Measurements from ENCODE around the gene DCAF11.
A peak's percentile ranks its signal among the peaks of the same experiment; 100 is the strongest.

The DCAF11 gene

DNA sequence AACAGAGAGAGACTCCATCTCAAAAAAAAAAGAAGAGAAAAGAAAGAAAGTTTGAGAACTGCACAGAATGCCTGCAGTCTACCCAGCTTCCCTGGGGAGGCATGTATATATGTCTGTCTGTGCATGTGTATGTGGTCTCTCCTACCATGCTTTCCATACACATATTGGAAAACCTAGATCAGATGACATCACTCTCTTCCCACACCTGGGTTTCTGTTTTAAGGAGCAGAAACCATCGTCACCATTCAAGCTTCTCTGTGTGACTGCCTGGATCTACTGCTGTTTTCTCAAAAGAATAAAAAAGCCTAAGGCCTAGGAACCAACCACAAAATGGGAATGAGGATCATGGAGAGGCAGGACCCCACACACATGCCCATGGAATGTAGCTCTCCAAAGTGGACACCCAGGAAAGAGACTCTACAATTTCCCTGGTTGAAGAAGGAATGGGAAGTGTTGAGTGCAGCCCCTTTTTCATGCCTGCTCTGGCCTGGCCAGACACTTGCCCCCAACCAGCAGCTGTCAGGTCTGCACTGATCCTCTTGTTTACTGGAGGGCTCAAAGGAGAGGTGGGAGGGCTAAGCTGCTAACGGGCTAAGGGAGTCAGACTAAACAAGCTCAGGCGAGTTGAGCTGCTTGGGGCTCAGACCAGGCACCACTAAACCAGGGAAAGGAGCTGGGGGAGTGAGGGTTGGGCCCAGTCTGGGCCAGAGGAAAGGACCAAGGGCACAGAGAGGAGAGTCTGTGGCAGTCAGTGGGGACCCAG, 28.2 kb upstream of the DCAF11 start:
- TF ChIP-seq SPI1 (IDR thresholded peaks at IDR 0.05; ENCODE audit: low read depth, low read length), result no peak
- no peak for TF ChIP-seq POLR2A (IDR thresholded peaks at IDR 0.05; ENCODE audit: low read depth, low read length)
- TF ChIP-seq POU2F2 (IDR thresholded peaks at IDR 0.05; ENCODE audit: low read depth, low read length), result no peak
- no peak for TF ChIP-seq POLR2AphosphoS5 (IDR thresholded peaks at IDR 0.05; ENCODE audit: low read depth, low read length)
- no peak for TF ChIP-seq PAX5 (IDR thresholded peaks at IDR 0.05; ENCODE audit: insufficient read depth, low read length, severe bottlenecking)
- TF ChIP-seq TAF1 (IDR thresholded peaks at IDR 0.05; ENCODE audit: low read depth, low read length), result no peak
- FAIRE-seq (no peak), DNase-seq (ENCODE audit: insufficient read length, low spot score) (no peak)

DNA sequence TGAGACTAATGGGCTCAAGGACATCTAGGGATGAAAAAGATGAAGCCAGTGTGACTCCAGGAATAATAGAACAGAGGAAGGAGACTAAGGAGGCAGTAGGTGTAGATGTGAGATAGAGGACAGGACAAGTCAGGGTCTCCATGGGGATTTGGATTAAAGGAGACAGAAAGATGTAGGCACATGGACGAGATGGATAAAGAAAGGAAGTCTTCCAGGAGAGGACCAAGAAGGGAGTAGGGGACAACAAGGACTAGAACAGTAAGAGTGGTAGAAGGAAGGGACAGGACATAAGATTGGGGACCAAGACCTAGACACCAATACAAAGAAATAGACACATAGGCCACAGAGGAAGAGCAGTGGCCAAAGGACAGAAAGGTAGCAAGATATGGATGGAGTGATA, 27.6 kb upstream of the DCAF11 start:
- DNase-seq (ENCODE audit: insufficient read length, low spot score) (no peak), FAIRE-seq (no peak)
- TF ChIP-seq POLR2AphosphoS5 (IDR thresholded peaks at IDR 0.05; ENCODE audit: low read depth, low read length) (no peak), POU2F2 (IDR thresholded peaks at IDR 0.05; ENCODE audit: low read depth, low read length) (no peak), POLR2A (IDR thresholded peaks at IDR 0.05; ENCODE audit: low read depth, low read length) (no peak), TAF1 (IDR thresholded peaks at IDR 0.05; ENCODE audit: low read depth, low read length) (no peak), SPI1 (IDR thresholded peaks at IDR 0.05; ENCODE audit: low read depth, low read length) (no peak), PAX5 (IDR thresholded peaks at IDR 0.05; ENCODE audit: insufficient read depth, low read length, severe bottlenecking) (no peak)

DNA sequence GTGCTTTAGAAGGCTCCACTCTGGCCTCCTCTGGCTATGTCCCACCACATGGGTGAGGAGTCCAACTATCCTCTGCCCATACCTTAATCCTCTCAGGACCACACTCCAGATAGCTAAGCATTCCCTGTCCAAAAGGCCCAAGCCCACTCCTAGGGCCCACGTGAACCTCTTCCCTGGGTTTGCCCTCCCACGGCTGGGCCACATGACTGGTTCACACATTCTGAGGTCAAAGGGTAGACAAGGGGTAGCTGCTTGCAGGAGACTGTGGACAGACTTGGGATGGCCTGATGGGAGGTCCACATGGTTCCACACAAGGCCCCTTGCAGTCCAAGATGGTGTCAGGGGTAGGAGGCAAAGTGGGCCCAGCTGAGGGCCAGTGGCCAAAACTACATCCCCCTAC, 26.5 kb upstream of the DCAF11 start:
- DNase-seq (ENCODE audit: insufficient read length, low spot score), result no peak
- no peak for FAIRE-seq
- TF ChIP-seq PAX5 (IDR thresholded peaks at IDR 0.05; ENCODE audit: insufficient read depth, low read length, severe bottlenecking) (no peak), POLR2A (IDR thresholded peaks at IDR 0.05; ENCODE audit: low read depth, low read length) (no peak), SPI1 (IDR thresholded peaks at IDR 0.05; ENCODE audit: low read depth, low read length) (no peak), TAF1 (IDR thresholded peaks at IDR 0.05; ENCODE audit: low read depth, low read length) (no peak), POLR2AphosphoS5 (IDR thresholded peaks at IDR 0.05; ENCODE audit: low read depth, low read length) (no peak), POU2F2 (IDR thresholded peaks at IDR 0.05; ENCODE audit: low read depth, low read length) (no peak)

DNA sequence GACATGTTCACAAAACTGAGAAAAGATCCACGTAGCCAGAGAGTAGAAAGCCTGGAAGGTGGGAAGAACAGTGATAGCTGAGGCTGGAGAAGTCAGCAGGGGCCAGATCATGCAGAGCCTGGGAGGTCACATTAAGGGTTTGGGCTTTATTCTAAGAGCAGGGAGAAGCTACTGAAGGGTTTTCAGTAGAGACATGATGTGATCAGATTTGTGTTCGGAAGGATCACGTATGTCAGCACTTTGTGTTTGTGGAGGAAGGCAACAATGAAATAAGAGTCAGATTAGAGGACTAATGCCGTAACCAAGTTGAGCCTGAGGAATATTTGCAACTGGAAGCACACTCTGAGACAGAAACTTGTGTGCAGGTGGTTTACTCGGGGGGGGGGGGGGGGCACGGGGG, 24.7 kb upstream of the DCAF11 start:
- DNase-seq (ENCODE audit: insufficient read length, low spot score) (no peak), FAIRE-seq (no peak)
- TF ChIP-seq PAX5 (IDR thresholded peaks at IDR 0.05; ENCODE audit: insufficient read depth, low read length, severe bottlenecking) (no peak), SPI1 (IDR thresholded peaks at IDR 0.05; ENCODE audit: low read depth, low read length) (no peak), TAF1 (IDR thresholded peaks at IDR 0.05; ENCODE audit: low read depth, low read length) (no peak), POU2F2 (IDR thresholded peaks at IDR 0.05; ENCODE audit: low read depth, low read length) (no peak), POLR2A (IDR thresholded peaks at IDR 0.05; ENCODE audit: low read depth, low read length) (no peak), POLR2AphosphoS5 (IDR thresholded peaks at IDR 0.05; ENCODE audit: low read depth, low read length) (no peak)

DNA sequence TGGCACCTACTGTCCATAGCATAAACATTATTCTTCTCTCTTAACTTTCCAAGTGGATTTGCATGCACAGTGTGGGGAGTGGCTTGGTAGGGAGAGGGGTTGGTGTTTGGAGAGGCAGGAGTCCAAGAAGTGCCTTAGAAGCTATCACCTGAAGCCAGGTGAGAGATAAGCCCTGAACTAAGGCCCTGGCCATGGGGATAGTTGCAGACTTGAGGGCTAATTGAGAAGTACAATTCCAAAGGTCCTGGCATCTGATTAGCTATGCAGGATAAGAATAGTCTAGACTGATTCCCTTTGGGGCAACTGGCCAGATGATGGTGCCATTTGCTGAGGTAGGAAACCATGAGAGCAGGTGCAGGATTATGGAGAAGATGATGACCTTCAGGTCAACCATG, 22.5 kb upstream of the DCAF11 start:
- TF ChIP-seq PAX5 (IDR thresholded peaks at IDR 0.05; ENCODE audit: insufficient read depth, low read length, severe bottlenecking) (no peak), POLR2A (IDR thresholded peaks at IDR 0.05; ENCODE audit: low read depth, low read length) (no peak), SPI1 (IDR thresholded peaks at IDR 0.05; ENCODE audit: low read depth, low read length) (no peak), POU2F2 (IDR thresholded peaks at IDR 0.05; ENCODE audit: low read depth, low read length) (no peak), TAF1 (IDR thresholded peaks at IDR 0.05; ENCODE audit: low read depth, low read length) (no peak), POLR2AphosphoS5 (IDR thresholded peaks at IDR 0.05; ENCODE audit: low read depth, low read length) (no peak)
- DNase-seq (ENCODE audit: insufficient read length, low spot score) (no peak), FAIRE-seq (no peak)

DNA sequence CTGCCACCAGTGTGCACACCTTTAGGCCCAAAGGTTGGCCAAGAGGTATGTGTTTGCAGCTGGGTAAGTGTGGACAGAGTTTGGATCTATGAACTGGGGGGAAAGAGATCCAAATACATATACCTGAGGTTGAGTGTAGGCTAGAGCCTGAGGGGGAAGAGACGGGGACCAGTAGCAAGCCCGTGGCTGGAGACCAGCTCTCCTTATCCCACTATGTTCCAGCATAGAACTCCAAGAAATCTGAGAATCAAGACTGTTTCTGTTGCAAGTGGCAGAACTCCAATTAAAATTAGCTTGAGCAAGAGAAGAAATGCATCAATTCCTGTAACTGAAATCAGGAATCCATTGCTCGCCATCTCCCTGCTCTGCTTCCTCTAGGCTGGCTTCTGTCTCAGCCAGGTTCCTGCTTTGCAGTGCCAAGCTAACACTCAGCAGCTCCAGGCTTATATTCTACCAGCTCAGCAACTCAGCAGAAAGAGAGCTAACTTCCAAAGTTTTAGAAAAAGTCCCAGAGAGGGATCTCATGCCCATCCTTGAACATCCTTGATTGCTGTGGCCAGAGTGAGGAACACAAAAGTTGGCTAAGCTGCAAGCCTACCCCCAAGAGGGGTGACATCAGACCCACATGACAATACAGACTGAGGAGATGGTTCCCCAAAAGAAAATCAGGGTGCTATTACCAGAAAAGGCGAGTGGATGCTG, 21.9 kb upstream of the DCAF11 start:
- DNase-seq (ENCODE audit: insufficient read length, low spot score), result no peak
- FAIRE-seq, result no peak
- TF ChIP-seq POU2F2 (IDR thresholded peaks at IDR 0.05; ENCODE audit: low read depth, low read length) (no peak), POLR2AphosphoS5 (IDR thresholded peaks at IDR 0.05; ENCODE audit: low read depth, low read length) (no peak), PAX5 (IDR thresholded peaks at IDR 0.05; ENCODE audit: insufficient read depth, low read length, severe bottlenecking) (no peak), POLR2A (IDR thresholded peaks at IDR 0.05; ENCODE audit: low read depth, low read length) (no peak), TAF1 (IDR thresholded peaks at IDR 0.05; ENCODE audit: low read depth, low read length) (no peak), SPI1 (IDR thresholded peaks at IDR 0.05; ENCODE audit: low read depth, low read length) (no peak)

DNA sequence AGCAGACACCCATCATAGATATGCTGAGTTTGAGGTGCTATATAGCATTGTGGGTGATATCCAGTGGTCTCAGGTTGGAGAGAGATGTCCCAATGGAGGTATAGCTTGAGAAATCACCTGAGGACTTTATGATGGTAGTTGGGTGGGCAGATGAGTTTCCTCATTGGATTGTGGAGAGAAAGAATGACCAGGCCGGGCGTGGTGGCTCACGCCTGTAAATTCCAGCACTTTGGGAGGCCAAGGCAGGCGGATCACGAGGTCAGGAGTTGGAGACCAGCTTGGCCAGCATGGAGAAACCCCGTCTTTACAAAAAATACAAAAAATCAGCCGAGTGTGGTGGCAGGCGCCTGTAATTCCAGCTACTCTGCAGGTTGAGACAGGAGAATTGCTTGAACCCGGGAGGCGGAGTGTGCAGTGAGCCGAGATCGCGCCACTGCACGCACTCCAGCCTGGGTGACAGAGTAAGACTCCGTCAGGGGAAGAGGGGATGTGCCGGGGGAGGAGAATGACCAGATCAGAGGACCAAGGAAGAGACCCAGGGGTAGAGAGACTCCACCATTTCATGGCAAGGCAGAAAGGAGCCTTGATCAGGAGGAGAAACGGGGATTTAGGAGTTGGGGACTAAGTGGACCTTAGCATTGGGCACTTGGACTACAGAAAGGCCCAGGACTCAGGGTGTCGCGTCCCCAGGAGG, 21.2 kb upstream of the DCAF11 start:
- FAIRE-seq (no peak), DNase-seq (ENCODE audit: insufficient read length, low spot score) (no peak)
- no peak for TF ChIP-seq TAF1 (IDR thresholded peaks at IDR 0.05; ENCODE audit: low read depth, low read length)
- no peak for TF ChIP-seq POLR2AphosphoS5 (IDR thresholded peaks at IDR 0.05; ENCODE audit: low read depth, low read length)
- TF ChIP-seq POLR2A (IDR thresholded peaks at IDR 0.05; ENCODE audit: low read depth, low read length), result no peak
- no peak for TF ChIP-seq SPI1 (IDR thresholded peaks at IDR 0.05; ENCODE audit: low read depth, low read length)
- TF ChIP-seq PAX5 (IDR thresholded peaks at IDR 0.05; ENCODE audit: insufficient read depth, low read length, severe bottlenecking), result no peak
- TF ChIP-seq POU2F2 (IDR thresholded peaks at IDR 0.05; ENCODE audit: low read depth, low read length), result no peak

DNA sequence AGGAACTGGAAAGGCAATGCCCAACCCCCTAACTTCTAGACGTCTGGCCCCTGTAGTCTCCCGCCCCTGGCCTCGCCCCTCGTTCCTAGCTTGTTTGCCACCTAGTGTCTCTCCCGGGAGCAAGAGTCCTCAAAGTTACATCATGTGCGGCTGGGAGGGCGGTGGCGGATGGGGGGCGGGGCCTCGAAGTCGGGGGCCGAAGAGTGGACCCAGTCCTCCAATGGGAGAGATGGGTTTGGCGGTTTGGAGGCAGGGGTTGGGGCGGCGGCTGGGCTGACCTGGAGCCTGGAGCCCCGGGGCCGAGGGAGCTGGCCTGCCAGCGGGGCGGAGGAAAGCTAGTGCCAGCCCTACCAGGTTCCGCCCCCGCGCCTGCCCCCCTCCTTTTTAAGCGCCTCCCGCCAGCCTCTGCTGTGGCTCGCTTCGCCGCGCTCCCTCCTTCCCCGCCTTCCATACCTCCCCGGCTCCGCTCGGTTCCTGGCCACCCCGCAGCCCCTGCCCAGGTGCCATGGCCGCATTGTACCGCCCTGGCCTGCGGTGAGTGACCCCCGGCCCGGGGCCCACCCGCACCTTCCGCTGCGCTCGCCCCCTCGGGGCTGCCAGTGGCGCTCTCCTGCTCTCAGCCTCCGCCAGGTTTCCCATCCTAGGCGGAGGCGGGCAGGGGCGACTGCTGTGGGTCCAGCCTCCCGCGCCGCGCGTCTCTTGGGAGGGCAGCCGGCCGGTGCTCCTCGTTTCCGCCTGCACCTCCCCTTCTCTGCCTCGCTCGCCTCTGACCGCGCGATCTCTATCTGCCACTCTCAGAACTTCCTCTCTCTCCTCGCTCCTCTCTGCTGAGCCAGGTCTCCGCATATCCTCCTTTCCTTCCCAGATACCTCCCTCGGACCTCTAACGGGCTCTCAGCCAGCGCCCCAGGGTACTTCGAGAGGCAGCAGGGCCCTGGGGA, 20.4 kb upstream of the DCAF11 start, which contains the start of gene PCK2:
TSS of gene PCK2 (plus strand) at position 411 of the 940 bp plus-strand sequence. CDS start at position 506, 95 bp downstream.
- TF ChIP-seq PAX5 (IDR thresholded peaks at IDR 0.05; ENCODE audit: insufficient read depth, low read length, severe bottlenecking), result no peak
- TF ChIP-seq TAF1 (IDR thresholded peaks at IDR 0.05; ENCODE audit: low read depth, low read length), result no peak; the same call in 1 of the 2 replicates
- peak; percentile 74 for TF ChIP-seq SPI1 (IDR thresholded peaks at IDR 0.05; ENCODE audit: low read depth, low read length)
- TF ChIP-seq POLR2A (IDR thresholded peaks at IDR 0.05; ENCODE audit: low read depth, low read length), result peak; percentile 51; the same call in 1 of the 2 replicates
- TF ChIP-seq POU2F2 (IDR thresholded peaks at IDR 0.05; ENCODE audit: low read depth, low read length), result no peak
- peak; percentile 70 for TF ChIP-seq POLR2AphosphoS5 (IDR thresholded peaks at IDR 0.05; ENCODE audit: low read depth, low read length)
- DNase-seq (ENCODE audit: insufficient read length, low spot score) (peak; percentile 78), FAIRE-seq (peak; percentile 69)
